Measurements from ENCODE around the gene AOPEP.

AOPEP gene

GRCh38 chr9:95090023-95090791 is 363.7 kb downstream of the AOPEP start:
- DNase-seq: no peak

GRCh38 chr9:95090871-95091577 is 364.5 kb downstream of the AOPEP start:
- no peak for DNase-seq

- no peak for DNase-seq
Measured at GRCh38 chr9:95091601-95092261, 365.2 kb downstream of the AOPEP start.

- DNase-seq: no peak
Measured at GRCh38 chr9:95092262-95093072, 366.0 kb downstream of the AOPEP start.

- DNase-seq: no peak
Measured at GRCh38 chr9:95093586-95093985, 367.1 kb downstream of the AOPEP start.

- no peak for DNase-seq
Measured at GRCh38 chr9:95094002-95094401, 367.5 kb downstream of the AOPEP start.

GRCh38 chr9:95095641-95096355 is 369.3 kb downstream of the AOPEP start:
- no peak for DNase-seq

- DNase-seq: no peak
Measured at GRCh38 chr9:95096381-95096780, 369.9 kb downstream of the AOPEP start.

- DNase-seq: no peak
Measured at GRCh38 chr9:95096807-95097206, 370.3 kb downstream of the AOPEP start.

GRCh38 chr9:95097279-95097678 is 370.8 kb downstream of the AOPEP start:
- no peak for DNase-seq

- no peak for DNase-seq
Measured at GRCh38 chr9:95098391-95098921, 372.0 kb downstream of the AOPEP start.

- no peak for DNase-seq
Measured at GRCh38 chr9:95099321-95100070, 373.0 kb downstream of the AOPEP start.

- no peak for DNase-seq
Measured at GRCh38 chr9:95100071-95100627, 373.6 kb downstream of the AOPEP start.

- DNase-seq: no peak
Measured at GRCh38 chr9:95101326-95101725, 374.8 kb downstream of the AOPEP start.

- DNase-seq: no peak
Measured at GRCh38 chr9:95102001-95102433, 375.5 kb downstream of the AOPEP start.

GRCh38 chr9:95102572-95102971 is 376.1 kb downstream of the AOPEP start:
- DNase-seq: no peak

GRCh38 chr9:95103281-95103771 is 376.8 kb downstream of the AOPEP start:
- DNase-seq: peak; percentile 10

- peak; percentile 74 for DNase-seq
Measured at GRCh38 chr9:95103871-95104580, 377.5 kb downstream of the AOPEP start.

GRCh38 chr9:95104581-95104960 is 378.1 kb downstream of the AOPEP start:
- no peak for DNase-seq

GRCh38 chr9:95104980-95105379 is 378.5 kb downstream of the AOPEP start:
- no peak for DNase-seq
